Activated naive CD8-positive, alpha-beta T cell (primary cell): ENCODE results near the gene TREM1.
"Not testable (repeated sequence)": the region's sequence is repeated elsewhere in the genome, so short reads cannot be mapped to it uniquely, and the experiment has no call there.

Experiments used
- H3K27ac Mint-ChIP-seq: one replicate; pipeline ENCODE4 v1.8.0; 2021; ENCODE audit warnings: mixed read lengths
- H3K27me3 Mint-ChIP-seq: one replicate; pipeline ENCODE4 v1.8.0; 2021; ENCODE audit warnings: mixed read lengths
- H3K36me3 Mint-ChIP-seq: one replicate; pipeline ENCODE4 v1.8.0; 2021; ENCODE audit warnings: mixed read lengths
- H3K4me1 Mint-ChIP-seq: one replicate; pipeline ENCODE4 v1.8.0; 2021; ENCODE audit warnings: low read depth, mixed read lengths
- H3K4me3 Mint-ChIP-seq: one replicate; pipeline ENCODE4 v1.8.0; 2021; ENCODE audit warnings: mild to moderate bottlenecking, mixed read lengths
- H3K9me3 Mint-ChIP-seq: one replicate; pipeline ENCODE4 v1.8.0; 2021; ENCODE audit warnings: low read depth, mixed read lengths

TREM1 gene

GRCh38 chr6:41256383-41256782 lies 30.1 kb downstream of the TREM1 start:
- Mint-ChIP-seq H3K9me3 (peaks cover 7% of the 10 kb centered on the region), H3K27ac (no peak overlapping the region), H3K36me3 (peaks cover 6% of the 10 kb centered on the region), H3K4me1 (peaks cover 5% of the 10 kb centered on the region), H3K27me3 (no peaks in the 10 kb centered on the region), H3K4me3 (no peak overlapping the region)

- peaks cover 4% of the 10 kb centered on the region for H3K9me3 Mint-ChIP-seq
- H3K4me3 Mint-ChIP-seq: no peak overlapping the region
- H3K27me3 Mint-ChIP-seq: no peaks in the 10 kb centered on the region
- H3K4me1 Mint-ChIP-seq: peaks cover 5% of the 10 kb centered on the region
- H3K27ac Mint-ChIP-seq: no peak overlapping the region
- peaks cover 2% of the 10 kb centered on the region for H3K36me3 Mint-ChIP-seq
Observed at GRCh38 chr6:41255638-41256246, 30.7 kb downstream of the TREM1 start.

GRCh38 chr6:41255110-41255509 lies 31.4 kb downstream of the TREM1 start:
- H3K27me3 Mint-ChIP-seq: no peaks in the 10 kb centered on the region
- no peak overlapping the region for H3K4me3 Mint-ChIP-seq
- peaks cover 5% of the 10 kb centered on the region for H3K4me1 Mint-ChIP-seq
- H3K36me3 Mint-ChIP-seq: peaks cover 2% of the 10 kb centered on the region
- H3K27ac Mint-ChIP-seq: no peak overlapping the region
- H3K9me3 Mint-ChIP-seq: peaks cover 2% of the 10 kb centered on the region

GRCh38 chr6:41252401-41253169 lies 33.9 kb downstream of the TREM1 start:
- H3K36me3 Mint-ChIP-seq: no peaks in the 10 kb centered on the region
- no peaks in the 10 kb centered on the region for H3K27me3 Mint-ChIP-seq
- no peak overlapping the region for H3K27ac Mint-ChIP-seq
- no peaks in the 10 kb centered on the region for H3K9me3 Mint-ChIP-seq
- no peak overlapping the region for H3K4me3 Mint-ChIP-seq
- H3K4me1 Mint-ChIP-seq: peaks cover 17% of the 10 kb centered on the region

DNA sequence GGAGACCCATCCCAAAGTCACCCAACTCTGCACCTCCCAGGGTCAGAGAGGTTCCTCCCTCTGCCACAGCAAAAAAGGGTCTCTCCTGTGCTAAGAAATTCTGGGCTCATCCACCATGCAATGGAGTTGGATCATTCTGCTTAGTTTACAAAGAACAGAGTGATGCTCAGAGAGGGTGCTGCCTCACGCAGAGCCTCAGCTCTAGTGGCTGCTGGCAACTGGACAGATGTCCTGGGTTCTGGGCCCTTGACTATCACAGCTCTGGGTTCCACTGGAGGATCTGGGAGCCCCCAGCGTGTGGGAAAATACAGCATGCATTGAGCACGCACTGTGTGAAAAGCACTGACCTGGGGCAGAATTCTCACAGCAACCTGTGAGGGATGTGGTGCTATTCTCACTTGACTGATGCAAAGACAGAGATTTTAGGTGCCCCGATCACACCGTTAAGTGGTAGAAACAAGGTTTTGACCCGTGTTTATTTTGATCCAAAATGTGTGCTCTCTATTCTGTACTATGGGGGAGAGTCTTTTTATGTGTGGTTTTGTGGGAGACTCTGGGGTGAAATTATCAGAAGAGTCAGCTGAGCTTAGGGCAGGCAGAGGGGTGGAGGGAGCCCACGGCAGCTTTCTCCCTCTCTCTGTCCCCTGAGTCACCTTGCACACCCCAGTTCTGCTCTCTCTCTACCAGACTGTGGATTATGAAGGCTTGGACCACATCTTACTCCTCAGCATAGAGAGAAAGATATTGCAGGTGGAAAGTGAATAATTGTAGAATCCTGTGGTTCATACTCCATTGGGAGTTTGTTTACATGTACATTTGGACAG lies 38.4 kb downstream of the TREM1 start:
- Mint-ChIP-seq H3K9me3 (no peaks in the 10 kb centered on the region), H3K27me3 (no peaks in the 10 kb centered on the region), H3K36me3 (no peaks in the 10 kb centered on the region), H3K27ac (no peak overlapping the region), H3K4me3 (no peak overlapping the region), H3K4me1 (peaks cover 20% of the 10 kb centered on the region)

- no peak overlapping the region for H3K27ac Mint-ChIP-seq
- no peaks in the 10 kb centered on the region for H3K36me3 Mint-ChIP-seq
- H3K9me3 Mint-ChIP-seq: no peaks in the 10 kb centered on the region
- no peaks in the 10 kb centered on the region for H3K27me3 Mint-ChIP-seq
- peaks cover 20% of the 10 kb centered on the region for H3K4me1 Mint-ChIP-seq
- no peak overlapping the region for H3K4me3 Mint-ChIP-seq
Observed at GRCh38 chr6:41247288-41247865, 39.1 kb downstream of the TREM1 start.

GRCh38 chr6:41246529-41246928 lies 40.0 kb downstream of the TREM1 start:
- peaks cover 20% of the 10 kb centered on the region for H3K4me1 Mint-ChIP-seq
- H3K27ac Mint-ChIP-seq, H3K4me3 Mint-ChIP-seq, H3K36me3 Mint-ChIP-seq, H3K9me3 Mint-ChIP-seq, H3K27me3 Mint-ChIP-seq: not testable (repeated sequence)

- no peak overlapping the region for H3K4me3 Mint-ChIP-seq
- H3K27ac Mint-ChIP-seq: no peak overlapping the region
- H3K9me3 Mint-ChIP-seq: no peaks in the 10 kb centered on the region
- peaks cover 4% of the 10 kb centered on the region for H3K36me3 Mint-ChIP-seq
- no peaks in the 10 kb centered on the region for H3K4me1 Mint-ChIP-seq
- H3K27me3 Mint-ChIP-seq: peaks cover 3% of the 10 kb centered on the region
Observed at GRCh38 chr6:41239467-41240159, 46.9 kb downstream of the TREM1 start.

- H3K9me3 Mint-ChIP-seq: no peaks in the 10 kb centered on the region
- H3K27me3 Mint-ChIP-seq: peaks cover 3% of the 10 kb centered on the region
- H3K36me3 Mint-ChIP-seq: peaks cover 4% of the 10 kb centered on the region
- H3K4me1 Mint-ChIP-seq: no peaks in the 10 kb centered on the region
- no peak overlapping the region for H3K27ac Mint-ChIP-seq
- H3K4me3 Mint-ChIP-seq: no peak overlapping the region
Observed at GRCh38 chr6:41237128-41237527, 49.4 kb downstream of the TREM1 start.

- no peak overlapping the region for H3K4me3 Mint-ChIP-seq
- peaks cover 3% of the 10 kb centered on the region for H3K27me3 Mint-ChIP-seq
- no peaks in the 10 kb centered on the region for H3K9me3 Mint-ChIP-seq
- no peak overlapping the region for H3K27ac Mint-ChIP-seq
- peaks cover 4% of the 10 kb centered on the region for H3K36me3 Mint-ChIP-seq
- H3K4me1 Mint-ChIP-seq: no peaks in the 10 kb centered on the region
Observed at GRCh38 chr6:41236276-41236675, 50.2 kb downstream of the TREM1 start.

GRCh38 chr6:41232667-41233066 lies 53.8 kb downstream of the TREM1 start:
- H3K4me1 Mint-ChIP-seq: no peaks in the 10 kb centered on the region
- H3K36me3 Mint-ChIP-seq: no peaks in the 10 kb centered on the region
- H3K9me3 Mint-ChIP-seq: no peaks in the 10 kb centered on the region
- no peak overlapping the region for H3K4me3 Mint-ChIP-seq
- no peak overlapping the region for H3K27ac Mint-ChIP-seq
- H3K27me3 Mint-ChIP-seq: peaks cover 1% of the 10 kb centered on the region

- Mint-ChIP-seq H3K36me3 (no peaks in the 10 kb centered on the region), H3K27me3 (peaks cover 3% of the 10 kb centered on the region), H3K4me3 (no peak overlapping the region), H3K27ac (no peak overlapping the region), H3K9me3 (no peaks in the 10 kb centered on the region), H3K4me1 (no peaks in the 10 kb centered on the region)
Observed at GRCh38 chr6:41231246-41231645, 55.2 kb downstream of the TREM1 start.

GRCh38 chr6:41229721-41230120 lies 56.8 kb downstream of the TREM1 start:
- Mint-ChIP-seq H3K36me3 (no peaks in the 10 kb centered on the region), H3K27ac (no peak overlapping the region), H3K27me3 (peaks cover 3% of the 10 kb centered on the region), H3K4me3 (no peak overlapping the region), H3K4me1 (no peaks in the 10 kb centered on the region), H3K9me3 (no peaks in the 10 kb centered on the region)

GRCh38 chr6:41228616-41229015 lies 57.9 kb downstream of the TREM1 start:
- Mint-ChIP-seq H3K4me1 (no peaks in the 10 kb centered on the region), H3K27ac (no peak overlapping the region), H3K27me3 (peaks cover 5% of the 10 kb centered on the region), H3K4me3 (no peak overlapping the region), H3K9me3 (no peaks in the 10 kb centered on the region), H3K36me3 (no peaks in the 10 kb centered on the region)
